Measurements from ENCODE around the gene GZMM. TPM values are rescaled to one million over a fixed set of nuclear protein-coding genes. Genes with fewer than 3 reads are reported as not detected.

GZMM gene
- total and polyA plus RNA-seq, 7 donors, result 0.49 to 11.2 TPM; not detected in 5

DNA sequence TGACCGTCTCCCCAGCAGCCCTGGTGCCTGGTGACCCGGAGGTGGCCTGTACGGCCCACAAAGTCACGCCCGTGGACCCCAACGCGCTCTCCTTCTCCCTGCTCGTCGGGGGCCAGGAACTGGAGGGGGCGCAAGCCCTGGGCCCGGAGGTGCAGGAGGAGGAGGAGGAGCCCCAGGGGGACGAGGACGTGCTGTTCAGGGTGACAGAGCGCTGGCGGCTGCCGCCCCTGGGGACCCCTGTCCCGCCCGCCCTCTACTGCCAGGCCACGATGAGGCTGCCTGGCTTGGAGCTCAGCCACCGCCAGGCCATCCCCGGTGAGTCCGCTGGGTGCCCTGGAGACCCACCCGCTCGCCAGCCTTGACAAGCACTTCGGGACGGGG, 45.4 kb upstream of the GZMM start:
- Histone ChIP-seq H3K9me3 (no peaks in the 10 kb centered on the region), H3K27me3 (peaks cover 35 to 49% (median 49%) of the 10 kb centered on the region in 3 donors), H3K4me3 (no peak overlapping the region), H3K36me3 (no peaks in the 10 kb centered on the region), H3K4me1 (peaks cover 0 to 22% (median 14%) of the 10 kb centered on the region in 4 donors), H3K27ac (no peak overlapping the region)
- DNase-seq, result no peak
- TF ChIP-seq POLR2A (IDR thresholded peaks at IDR 0.05) (no peak), POLR2AphosphoS5 (IDR thresholded peaks at IDR 0.05) (no peak), CTCF (IDR thresholded peaks at IDR 0.05) (no peak), EP300 (IDR thresholded peaks at IDR 0.05) (no peak)
- WGBS, 2 donors, result 11 to 14% methylated on average over 26 of the region's 26 CpGs
- intact Hi-C loops (cut with DNase I), result no loop called here

DNA sequence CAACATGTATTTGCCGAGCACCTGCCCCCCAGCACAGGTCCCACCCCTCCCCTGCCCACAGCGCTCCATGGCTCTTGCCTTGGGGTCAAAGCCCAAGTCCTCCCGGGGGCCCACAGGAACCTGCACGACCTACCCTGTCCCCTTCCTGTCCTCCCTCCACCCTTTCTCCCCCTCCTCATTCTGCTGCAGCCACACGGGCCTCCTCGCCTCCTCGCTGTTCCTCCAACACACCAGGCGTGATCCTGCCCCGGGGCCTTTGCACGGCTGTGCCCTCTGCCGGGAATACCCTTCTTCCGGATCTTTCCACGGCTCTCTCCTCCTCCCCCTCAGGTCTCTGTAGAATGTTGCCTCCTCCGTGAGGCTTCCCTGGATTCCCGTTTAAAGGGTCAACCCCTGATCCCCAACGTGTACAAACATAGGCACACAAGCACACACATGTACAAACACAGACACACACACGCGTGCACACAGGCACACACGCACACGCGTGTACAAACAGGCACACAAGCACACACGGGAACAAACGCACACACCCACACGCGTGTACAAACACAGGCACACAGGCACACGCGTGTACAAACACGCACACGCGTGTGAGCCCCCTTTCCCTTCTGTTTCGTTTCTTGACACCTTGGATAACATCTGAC, 44.8 kb upstream of the GZMM start:
- Histone ChIP-seq H3K9me3 (no peaks in the 10 kb centered on the region), H3K27me3 (peaks cover 35 to 49% (median 49%) of the 10 kb centered on the region in 3 donors), H3K27ac (no peak overlapping the region), H3K4me3 (no peak overlapping the region), H3K36me3 (no peaks in the 10 kb centered on the region), H3K4me1 (peaks cover 0 to 22% (median 14%) of the 10 kb centered on the region in 4 donors)
- 68 to 76% methylated on average over 31 of the region's 31 CpGs for WGBS, 2 donors
- TF ChIP-seq EP300 (IDR thresholded peaks at IDR 0.05) (no peak), POLR2AphosphoS5 (IDR thresholded peaks at IDR 0.05) (no peak), POLR2A (IDR thresholded peaks at IDR 0.05) (no peak), CTCF (IDR thresholded peaks at IDR 0.05) (no peak)
- intact Hi-C loops (cut with DNase I), result no loop called here
- no peak for DNase-seq

- TF ChIP-seq EP300 (IDR thresholded peaks at IDR 0.05), result no peak
- TF ChIP-seq CTCF (IDR thresholded peaks at IDR 0.05), result no peak
- no peak for TF ChIP-seq POLR2A (IDR thresholded peaks at IDR 0.05)
- no peak for TF ChIP-seq POLR2AphosphoS5 (IDR thresholded peaks at IDR 0.05)
- Histone ChIP-seq H3K27ac (no peak overlapping the region), H3K4me3 (no peak overlapping the region), H3K36me3 (no peaks in the 10 kb centered on the region), H3K9me3 (no peaks in the 10 kb centered on the region), H3K27me3 (peaks cover 26 to 32% (median 26%) of the 10 kb centered on the region in 3 donors), H3K4me1 (peaks cover 0 to 20% (median 16%) of the 10 kb centered on the region in 4 donors)
- intact Hi-C loops (cut with DNase I), result no loop called here
- 85 to 91% methylated on average over 17 of the region's 17 CpGs for WGBS, 2 donors
- DNase-seq, result no peak
These were observed 42.2 kb upstream of the GZMM start for GRCh38 chr19:501646-502045.

DNA sequence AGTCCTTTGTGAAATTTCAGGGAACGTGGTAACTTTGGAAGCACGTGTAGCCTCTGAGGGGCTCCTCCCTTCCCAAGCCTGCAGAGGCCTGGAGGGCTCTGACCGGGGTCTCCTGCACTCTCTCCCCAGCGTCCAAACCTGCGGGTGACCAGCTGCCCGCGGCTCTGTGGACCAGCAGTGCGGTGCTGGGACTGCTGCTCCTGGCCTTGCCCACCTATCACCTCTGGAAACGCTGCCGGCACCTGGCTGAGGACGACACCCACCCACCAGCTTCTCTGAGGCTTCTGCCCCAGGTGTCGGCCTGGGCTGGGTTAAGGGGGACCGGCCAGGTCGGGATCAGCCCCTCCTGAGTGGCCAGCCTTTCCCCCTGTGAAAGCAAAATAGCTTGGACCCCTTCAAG, 39.2 kb upstream of the GZMM start:
- no peak for DNase-seq
- Histone ChIP-seq H3K9me3 (no peaks in the 10 kb centered on the region), H3K36me3 (peaks cover 0 to 8% (median 0%) of the 10 kb centered on the region in 4 donors), H3K27ac (no peak overlapping the region), H3K27me3 (peaks cover 2 to 6% (median 4%) of the 10 kb centered on the region in 3 donors), H3K4me1 (peaks cover 0 to 19% (median 17%) of the 10 kb centered on the region in 4 donors), H3K4me3 (no peak overlapping the region)
- 92 to 94% methylated on average over 14 of the region's 14 CpGs for WGBS, 2 donors
- no peak for TF ChIP-seq POLR2A (IDR thresholded peaks at IDR 0.05)
- TF ChIP-seq CTCF (IDR thresholded peaks at IDR 0.05), result no peak
- no peak for TF ChIP-seq EP300 (IDR thresholded peaks at IDR 0.05)
- intact Hi-C loops (cut with DNase I), result no loop called here
